H1 (cell line): Measurements from ENCODE around the gene SENP6. TPM values are rescaled to one million over a fixed set of nuclear protein-coding genes. Genes with fewer than 3 reads are reported as not detected.
"Not testable (repeated sequence)": the region's sequence is repeated elsewhere in the genome, so short reads cannot be mapped to it uniquely, and the experiment has no call there.

ENCODE experiments used
- CTCF ChIA-PET: fragments of 300-600 bp; sonication (Branson Sonifier 250); formaldehyde crosslinking; loops from one replicate; lab custom pipeline; 2021; ENCODE audit not compliant: partially characterized antibody; lab: Charles Lee
- POLR2A ChIA-PET: fragments of 300-600 bp; sonication (Branson Sonifier 250); formaldehyde crosslinking; loops from one replicate; lab custom pipeline; 2021; ENCODE audit warnings: inconsistent platforms; ENCODE audit not compliant: partially characterized antibody; lab: Charles Lee
- DNase-seq, 2 experiments: peaks; one replicate each; pipeline versions ENCODE4 v3.0.0 to v3.0.0-alpha.2; 2010 to 2022; ENCODE audit warnings: low spot score in 2 of 2, low read depth in 1 of 2, mixed read lengths in 1 of 2
- FAIRE-seq: peaks from 2 replicates; lab custom pipeline; 2011; peaks lifted over from hg19 to GRCh38; lab: Jason Lieb, UNC
- H2AFZ ChIP-seq: 2 replicates; pipeline ENCODE4 v1.8.1; 2012; ENCODE audit warnings: low read length, inconsistent platforms
- H2AK5ac ChIP-seq: 2 replicates; pipeline ENCODE4 v1.6.1; 2013; ENCODE audit warnings: low read depth, low read length
- H2BK120ac ChIP-seq: replicated peaks from 2 replicates; pipeline ENCODE3; 2013; ENCODE audit warnings: low read depth, low read length, inconsistent platforms
- H2BK12ac ChIP-seq: 2 replicates; pipeline ENCODE4 v1.6.1; 2013; ENCODE audit warnings: low read depth, low read length
- H2BK15ac ChIP-seq: 2 replicates; pipeline ENCODE4 v1.6.1; 2013; ENCODE audit warnings: low read length
- H2BK20ac ChIP-seq: 2 replicates; pipeline ENCODE4 v1.6.1; 2013; ENCODE audit warnings: low read length
- H2BK5ac ChIP-seq: 2 replicates; pipeline ENCODE4 v1.6.1; 2013; ENCODE audit warnings: low read depth, low read length
- H3K14ac ChIP-seq: 2 replicates; pipeline ENCODE4 v1.6.1; 2013; ENCODE audit warnings: inconsistent platforms; ENCODE audit not compliant: insufficient read length
- H3K18ac ChIP-seq: 2 replicates; pipeline ENCODE4 v1.6.1; 2013; ENCODE audit warnings: low read length; ENCODE audit errors: extremely low read depth
- H3K23ac ChIP-seq: 2 replicates; pipeline ENCODE4 v1.6.1; 2013; ENCODE audit warnings: inconsistent platforms; ENCODE audit not compliant: insufficient read length
- H3K23me2 ChIP-seq: 2 replicates; pipeline ENCODE4 v1.6.1; 2013; ENCODE audit warnings: low read depth, low read length
- H3K27ac ChIP-seq: 2 replicates; pipeline ENCODE4 v1.6.1; 2011; ENCODE audit warnings: low read depth, low read length, inconsistent platforms
- H3K27me3 ChIP-seq, 4 experiments: replicated peaks in 1 of 4; 1 replicate in 1 of 4; 2 replicates in 3 of 4; pipeline versions ENCODE4 v1.6.1 to v1.8.1; 2011 to 2013; ENCODE audit warnings: low read length in 3 of 4, mild to moderate bottlenecking in 3 of 4, inconsistent platforms in 2 of 4, mixed read lengths in 2 of 4, moderate library complexity in 1 of 4; ENCODE audit not compliant: control insufficient read depth in 3 of 4, insufficient read depth in 3 of 4; ENCODE audit errors: extremely low read depth in 1 of 4
- H3K36me3 ChIP-seq, 4 experiments: 2 replicates each; pipeline versions ENCODE4 v1.6.1 to v1.8.1; 2011 to 2013; ENCODE audit warnings: mild to moderate bottlenecking in 4 of 4, low read length in 3 of 4, moderate library complexity in 2 of 4, control low read depth in 1 of 4, inconsistent platforms in 1 of 4; ENCODE audit not compliant: insufficient read depth in 4 of 4, control insufficient read depth in 2 of 4
- H3K4ac ChIP-seq: replicated peaks from 2 replicates; pipeline ENCODE3; 2013; ENCODE audit warnings: low read length, low read depth, mixed read lengths, inconsistent platforms; ENCODE audit not compliant: insufficient read length
- H3K4me1 ChIP-seq, 4 experiments: replicated peaks in 1 of 4; 1 replicate in 1 of 4; 2 replicates in 3 of 4; pipeline versions ENCODE4 v1.6.1 to v1.8.1; 2011 to 2013; ENCODE audit warnings: low read length in 3 of 4, inconsistent platforms in 2 of 4, mixed read lengths in 1 of 4; ENCODE audit not compliant: insufficient read depth in 4 of 4, control insufficient read depth in 3 of 4
- H3K4me2 ChIP-seq, 2 experiments: 2 replicates each; pipeline versions ENCODE4 v1.6.1 to v1.8.1; 2011 to 2013; ENCODE audit warnings: low read depth in 2 of 2, low read length in 2 of 2, control low read depth in 1 of 2, inconsistent platforms in 1 of 2, mild to moderate bottlenecking in 1 of 2; ENCODE audit not compliant: insufficient read depth in 1 of 2
- H3K4me3 ChIP-seq, 4 experiments: fragments of 200-600, 300-600 bp in 1 of 4; sonication (generic), shearing (Covaris generic), sonication (Bioruptor Twin) in 1 of 4; 2 replicates each; pipeline versions ENCODE4 v1.5.1 to v1.8.1; 2011 to 2016; ENCODE audit warnings: low read length in 4 of 4, low read depth in 3 of 4, control low read depth in 2 of 4, inconsistent platforms in 2 of 4, mild to moderate bottlenecking in 2 of 4, mixed read lengths in 1 of 4, moderate library complexity in 1 of 4; ENCODE audit not compliant: insufficient read depth in 2 of 4; ENCODE audit errors: extremely low read depth in 1 of 4
- H3K56ac ChIP-seq: replicated peaks from 2 replicates; pipeline ENCODE3; 2013; ENCODE audit warnings: low read depth, mild to moderate bottlenecking, mixed read lengths, low read length, inconsistent platforms; ENCODE audit not compliant: insufficient read length
- H3K79me1 ChIP-seq: 2 replicates; pipeline ENCODE4 v1.6.1; 2013; ENCODE audit warnings: low read depth, low read length, control low read depth
- H3K79me2 ChIP-seq, 2 experiments: 2 replicates each; pipeline versions ENCODE4 v1.6.1 to v1.8.1; 2012 to 2013; ENCODE audit warnings: low read length in 2 of 2, mild to moderate bottlenecking in 2 of 2, inconsistent platforms in 1 of 2; ENCODE audit not compliant: insufficient read depth in 2 of 2, control insufficient read depth in 1 of 2
- H3K9ac ChIP-seq, 4 experiments: replicated peaks in 1 of 4; 1 replicate in 1 of 4; 2 replicates in 3 of 4; pipeline versions ENCODE4 v1.6.1 to v1.8.1; 2011 to 2013; ENCODE audit warnings: low read depth in 3 of 4, low read length in 3 of 4, control low read depth in 2 of 4, mild to moderate bottlenecking in 2 of 4, moderate library complexity in 2 of 4, inconsistent platforms in 1 of 4; ENCODE audit errors: extremely low read depth in 1 of 4
- H3K9me3 ChIP-seq, 2 experiments: 2 replicates each; pipeline versions ENCODE4 v1.6.1 to v1.8.1; 2012 to 2013; ENCODE audit warnings: mild to moderate bottlenecking in 2 of 2, moderate library complexity in 2 of 2, control low read depth in 1 of 2, inconsistent platforms in 1 of 2, low read depth in 1 of 2, low read length in 1 of 2, mixed read lengths in 1 of 2; ENCODE audit not compliant: insufficient read depth in 2 of 2
- H4K20me1 ChIP-seq, 2 experiments: replicated peaks in 1 of 2; 2 replicates each; pipeline versions ENCODE3 to v1.8.1; 2011 to 2013; ENCODE audit warnings: inconsistent platforms in 2 of 2, low read length in 2 of 2, mild to moderate bottlenecking in 1 of 2; ENCODE audit not compliant: insufficient read depth in 2 of 2, control insufficient read depth in 1 of 2
- H4K5ac ChIP-seq: 2 replicates; pipeline ENCODE4 v1.6.1; 2013; ENCODE audit warnings: low read length, low read depth, mixed read lengths, inconsistent platforms; ENCODE audit not compliant: insufficient read length
- H4K8ac ChIP-seq: 2 replicates; pipeline ENCODE4 v1.8.0; 2013; ENCODE audit warnings: mild to moderate bottlenecking, moderate library complexity, low read length, inconsistent platforms; ENCODE audit not compliant: insufficient read depth; ENCODE audit errors: extremely low read depth
- H4K91ac ChIP-seq: replicated peaks from 2 replicates; pipeline ENCODE3; 2013; ENCODE audit warnings: low read length, mixed read lengths, inconsistent platforms; ENCODE audit not compliant: insufficient read length
- KDM1A ChIP-seq: fragments of 200-600, 300-600 bp; sonication (generic); IDR thresholded peaks from 2 replicates; pipeline ENCODE4 v1.7.1; 2016; ENCODE audit warnings: mild to moderate bottlenecking, low read length, borderline replicate concordance
- SIN3A ChIP-seq, 2 experiments: IDR thresholded peaks in 1 of 2; conservative IDR thresholded peaks in 1 of 2; 2 replicates each; pipeline ENCODE4 v1.6.1; 2011 to 2012; ENCODE audit warnings: low read length in 2 of 2, improper control_type of control experiment in 1 of 2, low read depth in 1 of 2, mild to moderate bottlenecking in 1 of 2
- WGBS, 2 experiments: shearing (Covaris generic) in 1 of 2; methylation state at CpG; one replicate each; pipeline versions ENCODE4 v1.1.6 to v1.1.7; 2013 to 2015; ENCODE audit warnings: low lambda C conversion rate in 2 of 2, mixed read lengths in 2 of 2, inconsistent platforms in 1 of 2, low coverage in 1 of 2, missing lambda C conversion rate in 1 of 2; ENCODE audit not compliant: insufficient replicate concordance in 2 of 2, insufficient coverage in 1 of 2, insufficient read length in 1 of 2; ENCODE audit errors: extremely low coverage in 1 of 2, missing lambda C conversion rate in 1 of 2; 5-methylcytosine and 5-hydroxymethylcytosine counted together
- polyA plus RNA-seq, 7 experiments: library from polyadenylated mRNA; depleted of rRNA in 3 of 7; stranded (reverse) in 5 of 7; unstranded in 2 of 7; fragments of >200 nt in 5 of 7; fragments of 200-250 nt in 2 of 7; gene quantifications; 1 replicate in 5 of 7; 2 replicates in 1 of 7; 4 replicates in 1 of 7; pipeline versions ENCODE4 v1.2.1 to v1.2.3, GENCODE V29; 2011 to 2013; ENCODE audit warnings: missing spikeins in 2 of 7, mixed read lengths in 2 of 7
- total RNA-seq: library from RNA; stranded (reverse); fragmentation: NEBNext Ultra II Directional; extraction: Animal tissue kit (Norgen Biotek cat#: 25700); gene quantifications from 2 replicates; pipeline ENCODE4 v1.2.1, GENCODE V29; 2021

SENP6 gene
- total and polyA plus RNA-seq, 2 of the 8 experiments (the other 6 are each of a cell fraction or from before 2014, with no cell fraction given): 13.8 to 103 TPM

DNA sequence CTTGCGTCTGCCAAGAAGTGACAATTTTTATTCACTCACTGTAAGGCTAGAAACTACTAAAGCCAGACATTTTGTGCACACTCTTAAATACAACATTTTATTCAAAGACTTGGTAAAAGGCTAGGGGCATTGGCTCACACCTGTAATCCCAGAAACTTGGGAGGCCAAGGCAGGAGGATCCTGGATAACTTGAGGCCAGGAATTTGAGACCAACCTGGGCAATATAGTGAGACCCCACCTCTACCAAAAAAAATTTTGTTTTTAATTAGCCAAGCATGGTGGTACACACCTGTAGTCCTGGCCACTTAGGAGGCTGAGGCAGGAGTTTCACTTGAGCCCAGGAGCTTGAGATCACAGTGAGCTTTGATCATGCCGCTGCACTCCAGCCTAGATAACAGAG, 11.3 kb upstream of the SENP6 start:
- FAIRE-seq: no peak
- WGBS, 2 experiments: 90% methylated on average over 2 of the region's 2 CpGs; no CpG with 5 or more reads in 1 of the 2 experiments

DNA sequence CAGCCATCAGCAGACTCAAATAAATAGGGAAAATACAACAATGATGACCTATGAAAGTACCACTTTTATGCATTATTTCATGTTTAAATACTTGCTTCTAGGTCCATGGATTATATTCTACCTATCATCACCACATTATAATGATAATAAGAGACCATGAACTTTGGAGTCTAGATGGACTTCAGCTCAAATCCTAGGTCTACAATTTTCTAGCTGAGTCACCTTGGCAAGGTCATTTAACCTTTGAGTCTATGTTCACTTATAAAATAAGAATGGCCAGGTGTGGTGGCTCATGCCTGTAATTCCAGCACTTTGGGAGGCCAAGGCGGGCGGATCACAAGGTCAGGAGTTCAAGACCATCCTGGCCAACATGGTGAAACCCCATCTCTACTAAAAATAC, 5.3 kb upstream of the SENP6 start:
- not testable (repeated sequence) for H2BK12ac ChIP-seq, H3K23me2 ChIP-seq, H3K9ac ChIP-seq, H3K9me3 ChIP-seq, H3K79me2 ChIP-seq, FAIRE-seq, H4K8ac ChIP-seq, H2BK5ac ChIP-seq, H3K4me3 ChIP-seq, H2AK5ac ChIP-seq, H3K23ac ChIP-seq, H3K14ac ChIP-seq, H3K4me2 ChIP-seq, H4K20me1 ChIP-seq, H2BK20ac ChIP-seq, H3K56ac ChIP-seq, H3K27ac ChIP-seq, H3K27me3 ChIP-seq, H3K36me3 ChIP-seq, H3K79me1 ChIP-seq, H3K4me1 ChIP-seq, H3K18ac ChIP-seq, H3K4ac ChIP-seq, H4K5ac ChIP-seq, DNase-seq, H2AFZ ChIP-seq, H4K91ac ChIP-seq, H2BK15ac ChIP-seq, H2BK120ac ChIP-seq
- WGBS, 2 experiments: 75% methylated on average over 2 of the region's 2 CpGs; no CpG with 5 or more reads in 1 of the 2 experiments
- ChIA-PET POLR2A (interaction anchor here (0.6 kb wide), 1 partner anchor 79 kb away, joined by 3 read pairs; no protein-coding TSS in a partner anchor), CTCF (interaction anchor here (1.0 to 1.1 kb wide), 3 partner anchors 30 to 299 kb away, joined by 3 to 7 read pairs (median 3); no protein-coding TSS in a partner anchor)

More for the DNA sequence above, 11.3 kb upstream of the SENP6 start:
- Histone ChIP-seq H2BK12ac (no peak overlapping the region), H3K27me3 (no peaks in the 10 kb centered on the region), H4K8ac (no peak overlapping the region), H3K18ac (no peak overlapping the region), H3K79me1 (no peaks in the 10 kb centered on the region), H2BK15ac (no peak overlapping the region), H3K56ac (no peak overlapping the region), H3K27ac (no peak overlapping the region), H3K9me3 (no peaks in the 10 kb centered on the region), H3K23ac (no peak overlapping the region), H3K9ac (no peak overlapping the region), H2BK20ac (no peak overlapping the region), H2BK5ac (no peak overlapping the region), H3K4me3 (no peak overlapping the region), H3K4me2 (no peak overlapping the region), H3K36me3 (no peaks in the 10 kb centered on the region), H3K79me2 (no peaks in the 10 kb centered on the region), H3K14ac (no peak overlapping the region), H3K23me2 (no peaks in the 10 kb centered on the region), H4K91ac (no peak overlapping the region), H4K20me1 (no peaks in the 10 kb centered on the region)
- CTCF ChIA-PET: interaction anchor here (0.6 kb wide), 1 partner anchor 28 kb away, joined by 3 read pairs; no protein-coding TSS in a partner anchor
- DNase-seq: no peak
- TF ChIP-seq KDM1A: peak; percentile 81
- no peak for TF ChIP-seq SIN3A (conservative IDR thresholded peaks at IDR 0.05 in 1 of 2, IDR thresholded peaks at IDR 0.05 in 1 of 2; ENCODE audit: low read depth in 1 of 2, low read length in 2 of 2)
- TF ChIP-seq, all 59 proteins: peak for 1
- no peak overlapping the region for H3K4ac ChIP-seq
- H2AK5ac ChIP-seq: no peak overlapping the region
- H4K5ac ChIP-seq: no peak overlapping the region
- POLR2A ChIA-PET: interaction anchor here (1.3 kb wide), 1 partner anchor 12 kb away, joined by 6 read pairs; the partner anchor contains the start of gene SENP6
- H3K4me1 ChIP-seq: no peaks in the 10 kb centered on the region
- no peak overlapping the region for H2AFZ ChIP-seq
- H2BK120ac ChIP-seq: no peak overlapping the region
